Thyroid gland (tissue), 4 donors: ENCODE results near the gene ZBTB16. TPM values are rescaled to one million over a fixed set of nuclear protein-coding genes. Genes with fewer than 3 reads are reported as not detected.

Experiments used
- DNase-seq, 2 donors: peaks; one replicate each; pipeline ENCODE4 v3.0.0-alpha.2; 2019
- H3K27ac ChIP-seq, 3 donors: fragments of 200-600 bp; sonication (generic); 1 replicate in 2 of 3; 2 replicates in 1 of 3; pipeline ENCODE4 v1.5.1; 2016 to 2019; ENCODE audit warnings: mild to moderate bottlenecking in 1 of 3, moderate library complexity in 1 of 3
- H3K27me3 ChIP-seq: fragments of 200-600 bp; sonication (generic); one replicate; pipeline ENCODE4 v1.5.1; 2019
- H3K36me3 ChIP-seq, 2 donors: fragments of 200-600 bp; sonication (generic); one replicate each; pipeline ENCODE4 v1.5.1; 2016 to 2019
- H3K4me1 ChIP-seq, 2 donors: fragments of 200-600 bp; sonication (generic); one replicate each; pipeline ENCODE4 v1.5.1; 2017 to 2019
- H3K4me3 ChIP-seq, 3 donors: fragments of 200-600 bp; sonication (generic); replicated peaks in 1 of 3; 1 replicate in 2 of 3; 2 replicates in 1 of 3; pipeline ENCODE4 v1.5.1; 2016; ENCODE audit warnings: mild to moderate bottlenecking in 1 of 3
- H3K9me3 ChIP-seq: fragments of 200-600 bp; sonication (generic); one replicate; pipeline ENCODE4 v1.5.1; 2017
- CTCF ChIP-seq, 6 experiments: fragments of 200-600 bp in 3 of 6; fragments of 450-650 bp in 3 of 6; sonication (generic) in 3 of 6; IDR thresholded peaks; one replicate each; pipeline ENCODE4 v1.5.1; 2016 to 2019; ENCODE audit warnings: antibody characterized with exemption in 6 of 6, mild to moderate bottlenecking in 2 of 6, inconsistent platforms in 1 of 6, moderate library complexity in 1 of 6
- POLR2A ChIP-seq, 2 donors: fragments of 450-650 bp; IDR thresholded peaks; one replicate each; pipeline ENCODE4 v1.6.1; 2017; ENCODE audit warnings: antibody characterized with exemption in 2 of 2, mild to moderate bottlenecking in 2 of 2, moderate library complexity in 1 of 2
- WGBS, 2 donors: methylation state at CpG; one replicate each; pipeline ENCODE4 v1.1.5; 2017; 5-methylcytosine and 5-hydroxymethylcytosine counted together
- intact Hi-C: fragments of 100-400 bp; cut with DNase I; formaldehyde crosslinking; loops from one replicate; pipeline ENCODE4 v1.15.1; 2023
- total RNA-seq, 4 donors: library from RNA; depleted of rRNA; stranded (reverse); fragments of >200 nt; gene quantifications; one replicate each; pipeline ENCODE4 v1.2.3, GENCODE V29; 2016

The ZBTB16 gene
- total RNA-seq, 4 donors from 2014 or later = 157 to 385 (median 177) TPM

- DNase-seq = no peak
- Histone ChIP-seq H3K27ac (peak overlapping the region; percentile 25 to 73 (median 54)), H3K9me3 (no peaks in the 10 kb centered on the region), H3K27me3 (no peaks in the 10 kb centered on the region), H3K4me3 (no peak overlapping the region), H3K36me3 (peaks cover 17 to 19% of the 10 kb centered on the region in 2 donors), H3K4me1 (peaks cover 98 to 100% of the 10 kb centered on the region in 2 donors)
- TF ChIP-seq CTCF (IDR thresholded peaks at IDR 0.05) (no peak), POLR2A (IDR thresholded peaks at IDR 0.05) (no peak)
- intact Hi-C loops = no loop called here
- WGBS, 2 donors = 87 to 93% methylated on average over 5 of the region's 5 CpGs
Measured at GRCh38 chr11:114124601-114125144, 65.2 kb downstream of the ZBTB16 start.

- H3K36me3 ChIP-seq = peaks cover 17 to 19% of the 10 kb centered on the region in 2 donors
- DNase-seq = no peak
- peaks cover 98 to 100% of the 10 kb centered on the region in 2 donors for H3K4me1 ChIP-seq
- intact Hi-C loops = no loop called here
- H3K4me3 ChIP-seq = no peak overlapping the region
- 91 to 95% methylated on average over 7 of the region's 7 CpGs for WGBS, 2 donors
- no peaks in the 10 kb centered on the region for H3K27me3 ChIP-seq
- peak overlapping the region in 2 of 3 donors; percentile 54 to 73 for H3K27ac ChIP-seq
- TF ChIP-seq POLR2A (IDR thresholded peaks at IDR 0.05) (no peak), CTCF (IDR thresholded peaks at IDR 0.05) (no peak)
- H3K9me3 ChIP-seq = no peaks in the 10 kb centered on the region
Measured at GRCh38 chr11:114125531-114125930, 66.0 kb downstream of the ZBTB16 start.

- TF ChIP-seq CTCF (IDR thresholded peaks at IDR 0.05) (no peak), POLR2A (IDR thresholded peaks at IDR 0.05) (no peak)
- H3K9me3 ChIP-seq = no peaks in the 10 kb centered on the region
- no peak overlapping the region for H3K4me3 ChIP-seq
- peaks cover 98 to 100% of the 10 kb centered on the region in 2 donors for H3K4me1 ChIP-seq
- H3K36me3 ChIP-seq = peaks cover 17 to 19% of the 10 kb centered on the region in 2 donors
- 98 to 100% methylated on average over 2 of the region's 2 CpGs for WGBS, 2 donors
- no peak for DNase-seq
- no peaks in the 10 kb centered on the region for H3K27me3 ChIP-seq
- intact Hi-C loops = no loop called here
- H3K27ac ChIP-seq = peak overlapping the region in 2 of 3 donors; percentile 54 to 73
Measured at GRCh38 chr11:114125959-114126358, 66.4 kb downstream of the ZBTB16 start.

- peak in 1 of 2 donors; percentile 31 for DNase-seq
Measured at GRCh38 chr11:114128399-114128798, 68.9 kb downstream of the ZBTB16 start.

More at GRCh38 chr11:114128399-114128798, 68.9 kb downstream of the ZBTB16 start:
- TF ChIP-seq POLR2A (IDR thresholded peaks at IDR 0.05) (no peak), CTCF (IDR thresholded peaks at IDR 0.05) (no peak)
- no peak overlapping the region for H3K4me3 ChIP-seq
- peaks cover 99 to 100% of the 10 kb centered on the region in 2 donors for H3K4me1 ChIP-seq
- 59 to 60% methylated on average over 5 of the region's 5 CpGs for WGBS, 2 donors
- peaks cover 17 to 19% of the 10 kb centered on the region in 2 donors for H3K36me3 ChIP-seq
- H3K9me3 ChIP-seq = no peaks in the 10 kb centered on the region
- peak overlapping the region in 2 of 3 donors; percentile 61 to 78 for H3K27ac ChIP-seq
- H3K27me3 ChIP-seq = no peaks in the 10 kb centered on the region
- intact Hi-C loops = no loop called here
